NCI-H2107 treated with DMSO at 0.1 percent for 48 hours (cell line): ENCODE measurements around the gene TIMM10B.
"Not testable (repeated sequence)": the region's sequence is repeated elsewhere in the genome, so short reads cannot be mapped to it uniquely, and the experiment has no call there.

ENCODE experiments used
- DNase-seq: peaks from one replicate; lab custom pipeline; 2025; ENCODE audit not compliant: unreplicated experiment; lab: John Stamatoyannopoulos, UW

Gene TIMM10B

GRCh38 chr11:6504166-6504565, 22.9 kb downstream of the TIMM10B start:
- no peak for DNase-seq

GRCh38 chr11:6505577-6506240, 24.4 kb downstream of the TIMM10B start:
- peak; percentile 26 for DNase-seq

GRCh38 chr11:6516865-6517264, 35.6 kb downstream of the TIMM10B start:
- DNase-seq: no peak

- DNase-seq: no peak
These were observed 39.0 kb downstream of the TIMM10B start for GRCh38 chr11:6520265-6520664.

GRCh38 chr11:6521946-6522345, 40.6 kb downstream of the TIMM10B start:
- not testable (repeated sequence) for DNase-seq

GRCh38 chr11:6523253-6523652, 42.0 kb downstream of the TIMM10B start:
- no peak for DNase-seq

GRCh38 chr11:6526411-6527135, 45.3 kb downstream of the TIMM10B start:
- no peak for DNase-seq

- DNase-seq: no peak
These were observed 48.0 kb downstream of the TIMM10B start for GRCh38 chr11:6529266-6529665.

- no peak for DNase-seq
These were observed 49.5 kb downstream of the TIMM10B start for GRCh38 chr11:6530848-6531247.

GRCh38 chr11:6531267-6531752, 50.0 kb downstream of the TIMM10B start:
- peak; percentile 50 for DNase-seq
